Thyroid gland (tissue), 4 donors: ENCODE results near the gene TCP11L1.

ENCODE experiments used
- CTCF ChIP-seq, 6 experiments: fragments of 200-600 bp in 3 of 6; fragments of 450-650 bp in 3 of 6; sonication (generic) in 3 of 6; IDR thresholded peaks; one replicate each; pipeline ENCODE4 v1.5.1; 2016 to 2019; ENCODE audit warnings: antibody characterized with exemption in 6 of 6, mild to moderate bottlenecking in 2 of 6, inconsistent platforms in 1 of 6, moderate library complexity in 1 of 6
- POLR2A ChIP-seq, 2 donors: fragments of 450-650 bp; IDR thresholded peaks; one replicate each; pipeline ENCODE4 v1.6.1; 2017; ENCODE audit warnings: antibody characterized with exemption in 2 of 2, mild to moderate bottlenecking in 2 of 2, moderate library complexity in 1 of 2

DNA sequence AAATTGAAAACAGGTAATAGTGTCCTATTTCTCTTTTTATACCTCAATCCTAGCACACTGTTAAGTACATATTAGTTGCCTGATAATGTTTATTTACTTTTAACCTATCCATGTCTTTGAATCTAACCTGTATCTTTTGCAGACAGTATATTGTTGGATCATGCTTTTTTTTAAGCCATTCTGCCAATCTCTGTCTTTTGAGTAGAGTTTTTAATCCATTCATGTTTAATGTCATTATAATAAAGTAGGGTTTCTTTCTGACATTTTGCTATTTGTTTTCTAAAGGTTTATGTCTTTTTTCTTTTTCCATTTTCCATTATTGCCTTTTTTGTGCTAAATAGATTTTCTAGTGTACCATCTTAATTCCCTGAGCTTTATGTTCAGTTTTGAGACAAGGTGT lies 47.5 kb upstream of the TCP11L1 start:
- no peak for TF ChIP-seq CTCF (IDR thresholded peaks at IDR 0.05)
- TF ChIP-seq POLR2A (IDR thresholded peaks at IDR 0.05): no peak
